Mesodermal cell (in vitro differentiated cells): ENCODE data around the gene TNNT3.
A peak's percentile ranks its signal among the peaks of the same experiment; 100 is the strongest.
"Not testable (repeated sequence)": the region's sequence is repeated elsewhere in the genome, so short reads cannot be mapped to it uniquely, and the experiment has no call there.

Experiments
- H3K27ac ChIP-seq: 2 replicates; pipeline ENCODE4 v1.7.0; 2013; ENCODE audit warnings: mild to moderate bottlenecking, low read depth, low read length, moderate library complexity; ENCODE audit not compliant: severe bottlenecking
- H3K36me3 ChIP-seq: 2 replicates; pipeline ENCODE4 v1.7.1; 2013; ENCODE audit warnings: mild to moderate bottlenecking, low read length, moderate library complexity; ENCODE audit not compliant: control insufficient read depth, insufficient read depth
- H3K4me1 ChIP-seq: one replicate; pipeline ENCODE4 v1.7.1; 2013; ENCODE audit warnings: mild to moderate bottlenecking, low read length; ENCODE audit not compliant: insufficient read depth, control insufficient read depth, poor library complexity, severe bottlenecking
- H3K4me3 ChIP-seq: 2 replicates; pipeline ENCODE4 v1.7.0; 2013; ENCODE audit warnings: low read length, control low read depth, mild to moderate bottlenecking; ENCODE audit not compliant: insufficient read depth, poor library complexity, severe bottlenecking; ENCODE audit errors: extremely low read depth
- H3K9me3 ChIP-seq: 2 replicates; pipeline ENCODE4 v1.7.1; 2013; ENCODE audit warnings: mild to moderate bottlenecking, low read length, moderate library complexity; ENCODE audit not compliant: control insufficient read depth
- WGBS, 2 experiments: methylation state at CpG; one replicate each; pipeline ENCODE4 v1.1.5; 2013; ENCODE audit warnings: missing lambda C conversion rate in 2 of 2; ENCODE audit not compliant: insufficient coverage in 2 of 2; 5-methylcytosine and 5-hydroxymethylcytosine counted together

TNNT3 gene

DNA sequence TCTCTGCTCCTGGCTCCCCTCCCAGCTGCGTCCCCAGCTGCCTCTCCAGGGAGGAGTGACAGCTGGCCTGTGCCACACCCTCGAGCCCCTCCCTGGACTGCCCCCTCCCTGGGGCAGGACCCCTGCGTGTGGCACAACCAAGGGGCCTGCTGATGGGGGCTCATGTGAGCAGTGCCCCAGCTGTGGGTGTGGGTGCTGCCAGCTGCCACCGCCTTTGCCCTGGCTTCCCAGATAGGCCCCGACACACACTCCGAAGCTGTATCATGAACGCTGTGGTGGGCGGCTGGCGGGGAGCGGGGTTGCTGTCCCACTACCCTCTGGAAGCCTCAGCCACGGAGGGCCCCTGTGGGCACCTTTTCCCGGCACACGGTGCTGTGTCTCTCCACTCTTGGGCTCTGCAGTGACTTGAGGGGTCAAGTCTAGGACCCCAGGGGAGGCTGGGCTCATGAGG, 43.6 kb upstream of the TNNT3 start:
- Histone ChIP-seq H3K27ac (peak overlapping the region; percentile 83), H3K4me1 (peaks cover 50% of the 10 kb centered on the region)
- 91 to 92% methylated on average over 12 of the region's 13 CpGs for WGBS, 2 experiments
- not testable (repeated sequence) for H3K36me3 ChIP-seq, H3K4me3 ChIP-seq, H3K9me3 ChIP-seq

DNA sequence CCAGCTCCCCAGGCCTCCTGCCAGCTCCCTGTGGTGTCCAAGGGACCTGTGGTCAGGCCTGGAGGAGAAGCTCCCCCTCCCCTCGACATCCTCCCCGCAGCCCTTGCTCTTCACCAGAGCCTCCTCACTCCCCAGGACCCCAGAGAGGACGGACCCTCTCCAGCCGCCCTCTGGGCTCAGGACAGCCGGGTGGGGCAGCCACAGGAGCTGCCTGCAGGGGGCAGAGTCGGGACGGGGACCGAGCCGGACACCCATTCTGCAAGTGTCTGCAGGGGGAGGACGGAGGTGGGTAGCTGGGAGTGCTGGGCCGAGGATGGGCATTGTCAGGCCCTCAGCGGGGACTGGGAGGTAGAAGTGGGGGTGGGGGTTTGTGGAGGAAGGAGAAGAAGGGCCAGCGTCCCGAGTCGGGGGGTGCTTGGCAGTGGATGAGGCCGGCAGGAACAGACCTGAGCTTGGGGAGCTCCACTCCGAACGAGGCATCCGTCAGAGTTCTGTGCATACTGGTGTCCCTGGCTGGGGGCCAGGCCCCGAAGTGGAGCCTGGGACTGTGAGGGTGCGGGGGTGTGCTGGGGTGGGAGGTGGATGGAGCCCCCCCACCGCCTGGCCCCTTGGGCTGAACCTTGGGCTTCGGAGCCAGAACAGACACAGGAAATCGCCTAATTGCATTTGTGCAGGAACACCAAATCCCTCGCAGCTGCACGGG, 43.0 kb upstream of the TNNT3 start:
- H3K27ac ChIP-seq, result peak overlapping the region; percentile 83
- H3K9me3 ChIP-seq, result no peaks in the 10 kb centered on the region
- 40 to 45% methylated on average over 9 to 20 of the region's 26 CpGs for WGBS, 2 experiments
- H3K4me1 ChIP-seq, result peaks cover 50% of the 10 kb centered on the region
- H3K4me3 ChIP-seq, result no peak overlapping the region
- no peaks in the 10 kb centered on the region for H3K36me3 ChIP-seq

DNA sequence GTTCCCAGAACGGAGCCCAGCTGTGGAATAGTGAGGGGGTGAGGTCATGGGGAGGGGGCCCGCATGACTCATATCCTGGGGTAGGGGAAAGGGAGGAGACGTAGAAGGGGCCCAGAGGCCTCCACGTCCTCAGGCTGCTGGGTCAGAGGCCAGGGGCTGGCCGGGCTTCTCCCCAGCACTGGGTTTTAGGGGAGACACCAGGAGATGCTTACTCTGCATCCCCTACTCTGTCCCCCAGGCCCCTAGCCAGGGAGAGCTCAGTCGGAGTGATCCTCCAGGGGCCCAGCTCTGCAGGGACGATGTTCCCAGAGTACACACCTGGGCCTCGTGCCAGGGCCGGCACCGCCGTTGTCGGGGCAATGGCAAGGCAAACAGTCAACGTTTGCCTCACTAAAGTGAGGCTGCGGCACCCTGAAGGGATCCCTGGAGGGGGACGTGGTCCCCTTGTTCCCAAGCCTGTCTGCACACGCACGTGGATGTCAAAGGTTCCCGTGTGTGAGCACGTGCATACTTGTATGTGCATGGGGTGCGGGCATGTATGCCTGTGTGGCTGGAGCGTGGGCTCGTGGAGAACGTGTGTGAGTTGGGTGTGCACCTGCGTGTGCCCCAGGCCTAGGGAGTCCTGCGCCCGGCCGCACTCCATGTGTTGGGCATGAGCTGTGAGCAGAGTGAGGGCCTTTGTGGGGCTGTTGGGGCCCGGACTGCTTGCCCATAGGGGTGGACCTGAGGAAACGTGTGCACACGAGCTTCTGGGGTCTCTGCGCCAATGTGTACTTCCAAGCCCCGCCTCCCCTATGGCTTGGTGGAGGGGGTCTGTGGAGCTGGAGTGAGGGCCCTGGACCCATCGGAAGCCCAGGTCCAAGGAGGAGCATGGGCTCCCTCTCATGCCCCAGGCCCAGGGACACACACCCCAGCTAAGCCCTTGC, 42.0 kb upstream of the TNNT3 start:
- H3K27ac ChIP-seq, result peak overlapping the region; percentile 83
- H3K4me3 ChIP-seq, result no peak overlapping the region
- 85 to 90% methylated on average over 25 to 27 of the region's 33 CpGs for WGBS, 2 experiments
- no peaks in the 10 kb centered on the region for H3K9me3 ChIP-seq
- no peaks in the 10 kb centered on the region for H3K36me3 ChIP-seq
- H3K4me1 ChIP-seq, result peaks cover 50% of the 10 kb centered on the region

DNA sequence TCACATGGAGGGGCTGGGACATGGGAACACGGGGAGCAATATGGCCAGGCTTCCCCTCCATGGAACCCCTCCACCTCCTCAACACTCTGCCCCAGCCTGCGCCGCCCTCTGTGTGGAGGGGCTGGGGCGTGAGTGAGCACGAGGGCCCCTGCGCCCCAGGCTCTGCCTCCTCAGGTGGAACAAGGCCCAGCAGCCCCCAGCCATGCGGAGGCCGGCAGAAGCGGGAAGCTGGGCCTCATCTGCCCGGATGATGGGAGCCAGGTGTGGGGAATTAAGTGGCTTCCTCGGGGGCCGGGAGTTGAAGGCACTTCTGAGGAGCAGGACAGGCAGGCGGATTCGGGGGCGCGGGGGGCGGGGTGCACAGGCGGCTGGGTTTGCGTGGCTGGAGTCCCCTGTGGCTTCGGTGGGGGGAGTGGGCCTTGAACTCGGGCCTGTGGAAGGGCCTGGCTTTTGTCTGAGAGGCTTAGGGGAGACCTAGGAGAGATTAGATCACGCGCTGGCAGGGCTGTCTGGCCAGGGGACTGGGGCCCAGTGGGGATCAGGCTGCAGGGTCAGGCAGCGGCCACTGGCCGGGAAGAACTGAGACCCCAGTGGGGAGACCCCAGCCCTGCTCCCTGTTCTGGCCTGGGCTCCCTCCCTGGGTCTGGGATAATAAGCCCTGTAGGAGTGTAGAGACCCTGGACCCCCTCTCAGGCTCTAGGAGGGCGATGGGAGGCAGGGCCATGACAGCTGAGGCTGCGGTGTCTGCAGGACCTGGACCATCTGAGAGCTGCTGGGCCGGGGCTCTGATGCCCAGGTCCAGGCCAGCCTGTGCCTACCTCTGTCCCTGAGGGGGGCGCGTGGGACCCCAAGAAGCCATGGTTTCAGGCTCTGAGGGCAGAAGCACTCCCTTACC, 41.1 kb upstream of the TNNT3 start:
- 94 to 97% methylated on average over 18 to 29 of the region's 30 CpGs for WGBS, 2 experiments
- H3K9me3 ChIP-seq, result no peaks in the 10 kb centered on the region
- no peak overlapping the region for H3K4me3 ChIP-seq
- H3K4me1 ChIP-seq, result peaks cover 50% of the 10 kb centered on the region
- no peaks in the 10 kb centered on the region for H3K36me3 ChIP-seq
- H3K27ac ChIP-seq, result peak overlapping the region; percentile 83

DNA sequence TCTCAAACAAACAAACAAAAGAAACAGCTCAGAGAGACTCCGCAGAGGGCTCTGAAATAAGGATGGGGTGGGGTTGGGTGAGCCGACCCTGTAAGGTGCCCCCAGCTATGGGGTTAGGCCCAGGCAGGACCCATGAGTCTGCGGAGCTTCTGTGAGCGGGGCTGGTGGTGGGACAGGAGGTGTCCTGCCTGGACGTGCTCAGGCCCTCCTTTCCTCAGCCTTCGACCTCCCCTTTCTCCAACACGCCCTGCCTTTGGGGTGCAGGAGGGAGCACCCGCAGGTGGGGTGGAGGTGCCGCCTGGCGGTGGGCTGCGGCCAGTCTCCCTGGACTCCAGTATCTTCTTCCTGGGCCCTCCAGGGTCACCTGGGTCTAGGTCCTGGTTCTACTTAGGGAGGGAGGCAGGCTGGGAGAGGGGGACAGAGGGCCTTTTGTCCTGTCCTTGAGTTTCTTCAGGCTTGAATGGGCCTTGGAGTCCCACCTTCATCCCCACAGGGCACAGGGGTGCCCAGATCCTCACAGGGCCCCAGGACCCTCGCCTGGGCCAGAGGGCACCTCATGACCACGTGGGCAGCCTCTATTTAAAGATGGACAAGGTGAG, 40.1 kb upstream of the TNNT3 start:
- Histone ChIP-seq H3K4me1 (peaks cover 46% of the 10 kb centered on the region), H3K27ac (no peak overlapping the region)
- WGBS, 2 experiments, result 89 to 100% methylated on average over 2 to 7 of the region's 13 CpGs

DNA sequence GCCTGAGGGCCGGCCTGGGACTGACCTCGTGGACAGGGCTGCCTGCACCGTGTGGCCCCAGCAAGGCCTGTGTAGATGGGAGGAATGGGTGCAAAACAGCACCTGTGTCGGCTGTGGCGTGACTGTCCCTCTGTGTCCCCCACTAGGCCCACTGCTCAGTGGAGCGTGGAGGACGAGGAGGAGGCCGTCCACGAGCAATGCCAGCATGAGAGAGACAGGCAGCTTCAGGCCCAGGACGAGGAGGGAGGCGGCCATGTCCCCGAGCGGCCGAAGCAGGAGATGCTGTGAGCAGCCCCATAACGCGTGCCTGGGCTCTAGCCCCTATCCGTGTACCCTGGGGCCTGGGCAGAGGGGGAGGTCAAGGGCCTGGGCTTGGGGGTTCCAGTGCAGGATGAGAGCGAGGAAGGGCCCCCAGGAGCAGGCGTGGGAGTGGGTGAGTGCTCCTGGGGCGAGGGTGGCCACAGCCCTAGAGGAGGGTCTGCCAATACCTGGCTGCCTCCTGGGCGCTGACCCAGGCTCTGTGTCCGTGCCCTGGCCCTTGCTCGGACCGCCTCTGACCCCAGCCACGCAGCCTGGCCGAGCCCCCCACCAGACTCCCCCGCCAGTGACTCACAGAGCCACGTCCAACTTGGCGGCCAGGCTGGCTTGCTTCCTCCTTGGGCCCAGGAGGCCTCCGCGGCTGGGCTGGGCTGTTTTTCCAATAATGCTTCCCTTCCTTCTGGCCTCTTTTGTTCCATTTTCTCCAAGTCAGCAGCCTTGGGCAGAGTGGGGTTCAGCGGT, 39.4 kb upstream of the TNNT3 start:
- 91 to 95% methylated on average over 13 to 32 of the region's 32 CpGs for WGBS, 2 experiments
- Histone ChIP-seq H3K4me1 (peaks cover 40% of the 10 kb centered on the region), H3K27ac (peak overlapping the region; percentile 49), H3K9me3 (no peaks in the 10 kb centered on the region), H3K36me3 (no peaks in the 10 kb centered on the region), H3K4me3 (no peak overlapping the region)

More for the DNA sequence above, 40.1 kb upstream of the TNNT3 start:
- H3K9me3 ChIP-seq, result no peaks in the 10 kb centered on the region
- H3K36me3 ChIP-seq, result no peaks in the 10 kb centered on the region
- no peak overlapping the region for H3K4me3 ChIP-seq

DNA sequence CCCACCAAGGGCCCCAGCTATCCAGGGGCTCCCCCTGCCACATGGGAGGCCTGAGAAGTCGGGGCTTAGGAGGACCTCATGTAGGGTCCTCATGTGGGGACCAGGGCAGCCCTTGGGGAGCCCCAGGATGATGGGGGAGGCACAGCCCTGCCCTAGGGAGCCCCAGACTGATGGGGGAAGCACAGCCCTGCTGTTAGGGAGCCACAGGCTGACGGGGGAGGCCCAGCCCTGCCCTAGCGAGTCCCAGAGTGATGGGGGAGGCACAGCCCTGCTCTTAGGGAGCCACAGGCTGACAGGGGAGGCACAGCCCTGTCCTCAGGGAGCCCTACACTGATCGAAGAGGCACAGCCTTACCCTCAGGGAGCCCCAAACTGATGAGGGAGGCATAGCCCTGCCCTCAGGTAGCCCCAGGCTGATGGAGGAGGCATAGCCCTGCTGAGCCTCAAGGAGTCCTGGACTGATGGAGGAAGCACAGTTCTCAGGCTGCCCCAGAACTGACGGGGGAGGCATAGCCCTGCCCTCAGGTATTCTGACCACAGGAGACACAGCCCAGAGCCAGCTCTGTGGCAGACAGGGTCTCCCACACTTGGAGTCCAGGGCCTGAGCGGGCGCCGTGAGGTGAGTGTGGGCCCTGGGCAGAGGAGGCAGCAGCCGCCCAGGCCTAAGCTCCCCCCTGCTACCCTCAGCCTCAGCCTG, 38.6 kb upstream of the TNNT3 start:
- WGBS, 2 experiments, result 82 to 90% methylated on average over 6 to 7 of the region's 9 CpGs
- Histone ChIP-seq H3K4me3 (no peak overlapping the region), H3K4me1 (peaks cover 33% of the 10 kb centered on the region), H3K36me3 (no peaks in the 10 kb centered on the region), H3K27ac (peak overlapping the region; percentile 49), H3K9me3 (no peaks in the 10 kb centered on the region)

DNA sequence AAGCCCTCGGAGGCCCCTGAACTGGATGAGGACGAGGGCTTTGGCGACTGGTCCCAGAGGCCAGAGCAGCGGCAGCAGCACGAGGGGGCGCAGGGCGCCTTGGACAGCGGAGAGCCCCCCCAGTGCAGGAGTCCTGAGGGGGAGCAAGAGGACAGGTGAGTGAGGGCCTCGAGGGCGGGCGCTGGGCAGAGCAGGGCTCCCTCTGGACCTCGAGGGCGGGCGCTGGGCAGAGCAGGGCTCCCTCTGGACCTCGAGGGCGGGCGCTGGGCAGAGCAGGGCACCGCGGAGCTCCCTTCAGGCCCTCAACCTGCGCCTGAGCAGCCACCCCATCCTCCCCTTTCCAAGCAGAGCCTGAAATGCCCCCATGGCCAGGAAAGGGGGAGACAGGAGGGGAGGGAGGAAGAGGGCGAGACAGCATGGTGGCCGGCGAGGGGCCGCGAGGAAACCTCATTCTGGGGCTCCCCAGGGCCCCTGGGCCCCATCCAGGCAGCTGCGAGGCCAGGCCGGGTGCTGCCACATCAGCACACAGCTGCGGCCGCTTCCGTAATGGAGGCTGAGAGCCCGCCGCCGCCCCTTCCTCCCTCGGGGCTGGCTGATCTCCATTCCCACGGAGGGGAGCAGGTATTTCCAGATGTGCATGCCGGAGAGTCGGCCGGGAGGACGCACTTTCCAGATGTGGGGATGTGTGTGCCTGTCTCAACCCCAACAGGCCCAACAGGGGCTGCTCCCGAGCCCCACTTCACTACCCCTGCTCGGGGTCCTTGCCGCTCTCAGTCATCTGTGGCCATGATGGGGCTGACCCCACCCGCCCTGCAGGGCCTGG, 37.9 kb upstream of the TNNT3 start:
- H3K4me1 ChIP-seq, result peaks cover 25% of the 10 kb centered on the region
- WGBS, 2 experiments, result 89 to 90% methylated on average over 30 to 39 of the region's 43 CpGs
- no peaks in the 10 kb centered on the region for H3K9me3 ChIP-seq
- H3K36me3 ChIP-seq, result no peaks in the 10 kb centered on the region
- H3K4me3 ChIP-seq, result no peak overlapping the region
- H3K27ac ChIP-seq, result no peak overlapping the region
